Activated CD4-positive, alpha-beta T cell treated with anti-CD3 and anti-CD28 coated beads, Interleukin-2, amount 50 U/mL, for 24 hours (primary cell): ENCODE data around the gene ADAT2.

Experiments used
- DNase-seq, 2 donors: peaks; one replicate each; pipeline ENCODE4 v3.0.0-alpha.2; 2020; ENCODE audit warnings: low read depth in 1 of 2, low spot score in 1 of 2

Gene ADAT2

DNA sequence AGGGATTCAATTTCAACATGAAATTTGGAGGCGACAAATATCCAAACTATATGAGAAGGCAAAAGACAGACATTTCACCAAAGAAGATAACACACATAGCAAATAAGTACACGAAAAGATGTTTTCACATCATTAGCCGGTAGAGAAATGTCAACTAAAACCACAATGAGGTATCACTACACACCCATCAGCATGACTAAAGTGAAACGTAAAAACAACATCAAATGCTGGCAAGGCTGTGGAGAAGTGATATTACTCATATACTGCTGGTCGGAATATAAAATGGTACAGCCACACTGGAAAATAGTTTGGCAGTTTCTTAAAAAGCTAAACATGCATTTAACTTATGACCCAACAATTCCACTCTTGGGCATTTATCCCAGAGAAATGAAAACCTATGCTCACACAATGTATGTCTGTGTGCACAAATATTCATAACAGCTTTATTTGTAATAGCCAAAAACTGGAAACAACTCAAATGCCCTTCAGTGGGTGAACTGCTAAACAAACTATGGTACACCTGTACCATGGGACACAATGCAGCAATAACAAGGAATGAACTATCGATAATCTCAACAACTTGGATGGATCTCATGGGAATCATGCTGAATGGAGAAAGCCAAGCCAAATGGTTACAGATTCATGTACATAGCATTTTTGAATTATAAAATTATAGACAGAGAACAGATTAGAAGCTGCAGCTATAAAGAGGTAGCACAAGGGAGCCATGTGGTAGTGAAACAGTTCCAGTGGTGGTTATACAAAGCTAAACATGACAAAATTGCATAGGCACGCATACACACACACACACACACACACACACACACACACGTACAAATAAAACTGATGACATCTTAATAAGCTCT is 8.6 kb downstream of the ADAT2 start:
- peak in 1 of 2 donors; percentile 24 for DNase-seq

DNA sequence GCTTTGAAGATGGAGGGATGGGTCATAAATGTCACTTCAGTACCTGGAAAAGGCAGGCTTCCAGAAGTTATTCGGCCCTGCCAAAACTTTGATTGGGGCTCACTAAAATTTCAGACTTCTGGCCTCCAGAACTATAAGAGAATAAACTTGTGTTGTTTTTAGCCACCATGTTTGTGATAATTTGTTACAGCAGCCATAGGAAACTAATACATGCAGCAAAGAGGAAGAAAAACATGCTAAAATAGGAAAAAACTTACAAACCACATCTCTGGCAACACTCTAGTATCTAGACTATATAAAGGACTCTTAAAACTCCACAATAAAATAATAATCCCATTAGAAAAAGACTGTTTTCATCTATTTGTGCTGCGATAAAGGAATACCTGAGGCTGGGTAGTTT is 9.5 kb downstream of the ADAT2 start:
- no peak for DNase-seq

DNA sequence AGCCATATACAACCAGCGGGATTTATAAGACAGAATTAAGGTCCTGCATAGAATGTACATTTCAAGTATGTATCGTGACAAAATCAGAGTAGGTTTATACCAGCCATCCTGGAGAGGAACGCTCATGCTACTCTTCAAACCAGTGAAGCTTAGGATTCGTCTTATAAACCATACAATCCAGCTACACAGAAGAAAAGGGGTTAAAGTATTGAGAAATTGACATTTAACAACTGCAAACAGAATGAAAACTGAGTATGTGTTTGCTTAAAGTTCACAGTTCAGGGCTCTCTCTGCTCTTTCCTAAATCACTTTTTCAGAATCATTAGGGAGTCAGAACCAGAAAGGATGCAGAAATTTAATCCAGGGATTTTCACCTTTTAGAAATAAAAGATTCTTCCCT is 17.9 kb downstream of the ADAT2 start:
- no peak for DNase-seq

DNA sequence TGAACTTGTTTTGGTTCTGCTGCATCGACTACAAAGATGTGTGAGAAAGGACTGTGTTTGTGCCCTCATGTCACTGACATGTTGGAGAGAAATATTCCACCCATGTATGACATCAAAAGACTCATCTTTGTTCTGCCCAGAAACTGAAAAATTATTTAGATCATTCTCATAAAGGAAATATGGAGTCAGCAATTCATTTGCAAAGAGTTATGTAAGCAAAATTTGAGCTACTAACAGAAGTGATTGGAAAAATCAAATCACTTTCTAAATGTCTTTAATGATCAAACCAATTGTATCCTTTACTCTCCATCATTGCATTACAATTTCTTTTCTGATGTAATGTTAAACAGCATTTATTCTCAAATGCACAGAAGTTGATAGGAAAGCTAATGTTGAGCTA is 19.3 kb downstream of the ADAT2 start:
- no peak for DNase-seq

DNA sequence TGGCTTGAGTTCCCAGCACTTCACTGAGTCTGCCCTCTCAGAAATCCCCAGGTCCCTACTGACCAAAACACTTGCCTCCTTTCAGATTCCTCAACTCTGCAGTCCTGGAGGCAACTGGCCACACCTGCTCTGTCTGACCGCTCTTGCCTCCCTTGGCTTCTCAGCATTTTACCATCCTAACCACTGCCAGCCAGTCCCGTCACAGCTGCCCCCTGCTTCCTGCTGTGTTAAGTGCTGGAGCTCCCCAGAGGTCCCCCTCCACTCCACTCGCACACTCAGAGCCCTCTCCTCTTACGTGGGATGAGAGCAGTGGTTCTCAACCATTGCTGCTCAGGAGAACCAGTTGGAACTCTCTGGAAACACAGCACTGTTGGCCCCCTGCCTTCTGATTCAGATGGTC is 20.5 kb downstream of the ADAT2 start:
- no peak for DNase-seq

DNA sequence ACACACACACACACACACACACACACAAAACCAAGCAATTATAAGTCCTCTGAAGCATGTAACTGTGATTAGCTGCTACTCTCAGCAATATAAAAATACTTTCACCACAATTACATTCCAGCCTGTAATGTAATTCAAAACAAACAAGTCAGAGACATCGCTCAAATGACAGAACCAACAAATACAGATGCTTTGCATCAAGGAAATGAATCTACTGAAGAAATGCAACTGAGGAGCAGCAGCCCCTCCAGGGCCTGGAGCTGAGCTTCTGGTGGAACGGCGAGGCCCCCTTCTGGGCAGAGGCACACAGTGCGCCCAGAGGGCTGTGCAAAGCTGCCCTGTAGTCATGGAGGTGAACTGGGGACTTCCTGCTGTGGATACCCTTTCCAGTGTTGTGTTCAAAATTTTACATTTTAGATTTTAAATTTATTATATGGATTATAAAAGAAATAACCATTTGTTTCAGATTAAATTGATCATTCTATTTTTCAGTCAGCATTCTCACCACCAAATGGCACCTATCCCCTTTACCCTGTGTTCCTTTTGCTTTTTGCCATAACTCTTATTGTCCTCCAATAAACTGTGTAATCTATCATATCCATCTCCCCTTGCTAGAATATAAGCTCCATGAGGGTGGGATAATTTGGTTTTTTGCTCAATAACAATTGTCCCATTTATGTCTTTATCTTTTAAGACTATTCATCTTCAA is 23.2 kb downstream of the ADAT2 start:
- peak; percentile 44 to 57 for DNase-seq

DNA sequence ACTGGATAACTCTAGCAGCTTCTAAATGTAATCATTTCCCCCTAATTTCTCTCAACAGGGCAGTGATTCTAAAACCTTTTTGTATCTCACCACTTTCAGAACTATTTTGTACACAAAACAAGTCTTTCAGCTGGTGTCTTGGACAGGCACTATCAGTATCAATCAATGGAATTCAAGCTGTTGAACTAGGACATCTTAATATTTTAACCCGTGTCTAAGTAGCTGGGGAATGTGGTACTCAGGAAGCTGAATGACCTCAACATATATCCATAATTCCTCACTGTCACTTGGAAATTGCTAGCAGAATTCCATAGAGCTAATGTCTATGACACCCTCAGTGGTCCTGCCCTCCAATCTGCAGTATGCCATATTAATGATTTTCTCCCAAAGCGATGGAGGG is 24.5 kb downstream of the ADAT2 start:
- no peak for DNase-seq

DNA sequence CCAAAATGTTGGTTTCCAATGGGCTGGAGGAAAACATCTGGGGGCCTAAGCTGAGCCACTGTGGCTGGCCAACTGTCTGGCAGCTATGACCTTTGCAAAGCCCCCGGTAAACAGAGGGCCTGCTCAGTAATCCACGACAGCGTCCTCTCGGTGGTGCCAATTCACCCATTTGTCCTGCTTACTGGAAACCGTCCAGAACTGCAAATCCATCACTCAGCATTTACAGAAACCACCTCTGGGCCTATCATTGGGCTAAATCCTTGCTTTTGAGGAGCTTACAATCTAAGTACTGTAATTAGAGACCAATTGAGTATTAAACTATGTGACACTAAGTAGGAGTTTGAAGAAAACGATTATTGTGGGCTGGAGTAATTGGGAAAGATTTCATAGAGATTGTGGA is 31.0 kb downstream of the ADAT2 start:
- DNase-seq = no peak

DNA sequence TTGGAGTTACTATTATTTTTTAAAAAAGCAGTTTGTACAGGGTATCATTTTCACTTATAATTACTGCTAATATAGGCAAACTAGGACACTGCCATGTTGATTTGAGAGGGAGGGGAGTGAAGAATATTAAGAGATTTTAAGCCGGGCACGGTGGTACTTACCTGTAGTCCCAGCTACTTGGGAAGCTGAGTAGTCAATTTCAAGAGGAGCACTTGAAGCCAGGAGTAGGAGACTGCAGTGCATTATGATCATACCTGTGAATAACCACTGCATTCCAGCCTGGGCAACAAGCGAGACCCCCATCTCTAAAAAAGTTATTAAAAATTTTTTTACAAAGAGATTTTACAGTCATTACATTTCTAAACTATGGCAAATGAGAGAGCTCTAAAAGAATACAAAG is 35.7 kb downstream of the ADAT2 start:
- no peak for DNase-seq

DNA sequence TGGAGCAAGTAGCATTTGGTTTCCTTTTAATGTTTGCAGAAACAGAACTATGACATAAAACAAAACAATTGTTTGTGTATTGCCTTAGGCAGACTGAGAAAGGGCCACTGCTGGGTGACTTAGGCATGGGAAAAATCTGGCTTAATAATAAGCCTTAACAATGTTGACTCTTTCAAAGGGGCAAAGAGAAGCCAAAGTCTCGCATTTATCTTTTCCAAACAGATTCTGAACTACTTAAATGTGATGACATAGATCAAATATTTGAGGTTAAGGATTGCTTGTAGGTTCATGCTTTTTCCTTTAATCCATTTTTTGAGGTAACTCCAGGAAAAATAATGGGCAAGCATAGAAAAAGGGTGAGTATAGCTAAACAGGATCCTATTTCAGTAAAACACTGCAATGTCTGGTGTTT is 39.6 kb downstream of the ADAT2 start:
- no peak for DNase-seq

DNA sequence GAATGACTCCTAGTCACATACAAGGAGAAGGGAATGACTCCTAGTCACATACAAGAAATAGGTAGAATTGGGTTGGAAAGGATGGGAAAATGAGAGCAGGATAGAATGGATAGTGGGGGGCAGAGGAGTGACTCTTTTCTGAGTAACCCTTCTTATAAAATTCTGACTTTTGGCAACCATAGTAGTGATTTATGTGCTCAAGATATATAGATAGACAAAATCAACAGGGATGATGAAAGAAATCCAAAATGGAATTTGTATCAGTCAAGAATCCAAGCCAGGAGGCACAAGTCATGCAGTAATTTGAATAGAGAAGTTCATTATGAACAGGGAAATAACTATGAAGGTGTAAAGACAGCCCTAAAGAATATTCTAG is 41.7 kb downstream of the ADAT2 start:
- DNase-seq = no peak

DNA sequence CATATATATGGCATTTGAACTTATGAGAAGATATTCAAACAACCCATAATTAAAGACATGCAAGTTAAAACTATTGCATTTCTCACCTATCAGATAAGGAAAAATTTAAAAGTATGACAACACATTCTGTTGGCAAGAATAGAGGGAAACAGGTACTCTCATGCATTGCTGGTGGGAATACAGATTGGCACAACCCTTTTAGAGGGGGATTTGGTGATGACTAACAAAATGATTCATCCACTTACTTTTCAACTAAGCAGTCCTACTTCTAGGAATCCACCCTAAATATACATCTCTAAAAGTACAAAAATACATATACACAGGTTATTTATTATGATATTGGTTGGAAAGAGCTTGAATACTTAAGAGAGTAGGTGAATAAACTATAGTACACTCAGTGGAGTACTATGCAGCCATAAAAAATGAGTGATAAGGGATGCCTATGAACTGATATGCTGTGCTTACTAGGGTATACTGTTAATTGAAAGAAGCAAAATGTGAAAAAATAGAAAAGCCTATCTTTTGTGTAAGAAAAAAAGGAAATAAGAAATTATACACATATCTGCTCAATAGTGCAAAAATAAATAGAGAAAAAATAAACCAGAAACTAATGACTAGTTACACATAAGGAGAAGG is 42.2 kb downstream of the ADAT2 start:
- no peak for DNase-seq

DNA sequence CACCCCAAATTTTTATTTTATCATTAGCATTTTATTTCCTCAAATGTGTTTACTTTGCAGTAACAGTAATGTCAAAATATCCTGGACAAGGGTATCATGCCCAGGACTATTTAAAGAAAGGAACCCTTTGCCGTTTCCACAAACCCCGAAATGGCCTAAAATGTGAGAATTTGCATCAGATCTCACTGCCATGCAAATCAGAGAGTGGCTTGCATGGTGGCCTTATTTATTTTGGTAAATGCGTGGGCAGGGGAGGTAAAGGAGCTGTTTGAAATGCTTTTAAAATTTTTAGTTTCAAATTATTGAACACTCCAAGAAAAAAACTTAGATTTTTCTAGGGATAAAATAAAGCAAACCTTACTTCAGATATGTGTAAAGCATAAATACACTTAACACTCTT is 43.8 kb downstream of the ADAT2 start:
- DNase-seq = no peak

DNA sequence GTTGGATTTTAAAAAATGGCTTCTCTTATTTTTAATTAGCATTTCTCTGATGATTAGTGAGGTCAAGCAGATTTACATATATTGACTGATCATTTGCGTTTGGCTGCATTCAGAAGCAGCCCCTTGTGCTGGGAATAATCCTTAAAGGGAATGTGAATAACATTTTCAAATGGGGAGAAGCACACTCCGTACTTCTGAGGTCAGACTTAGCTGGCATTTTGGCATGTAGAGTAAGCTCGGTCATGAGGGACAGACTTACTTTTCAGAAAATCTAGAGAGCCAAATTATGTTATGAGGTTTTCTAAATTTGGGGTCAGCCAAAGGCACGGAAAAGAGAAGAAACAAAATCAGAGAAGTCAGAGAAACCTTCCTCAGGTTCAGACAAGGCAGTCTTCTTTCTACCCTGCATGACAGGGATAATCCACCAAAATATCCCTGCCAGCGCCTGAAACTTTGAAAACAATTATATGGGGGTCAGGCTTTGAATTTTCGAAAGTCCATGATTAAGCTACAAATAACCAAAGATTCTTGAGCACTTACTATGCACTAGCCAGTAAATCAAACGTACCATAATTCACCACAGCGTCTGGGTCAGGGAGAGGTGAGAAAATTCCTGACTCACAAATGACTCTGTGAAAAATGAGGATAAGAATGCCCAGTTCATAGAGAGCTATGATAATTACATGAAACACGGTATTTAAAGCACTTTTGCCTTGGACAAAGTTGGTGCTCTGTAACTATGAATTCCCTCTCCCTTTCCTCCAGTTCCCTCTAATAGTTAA is 44.9 kb downstream of the ADAT2 start:
- DNase-seq = no peak

DNA sequence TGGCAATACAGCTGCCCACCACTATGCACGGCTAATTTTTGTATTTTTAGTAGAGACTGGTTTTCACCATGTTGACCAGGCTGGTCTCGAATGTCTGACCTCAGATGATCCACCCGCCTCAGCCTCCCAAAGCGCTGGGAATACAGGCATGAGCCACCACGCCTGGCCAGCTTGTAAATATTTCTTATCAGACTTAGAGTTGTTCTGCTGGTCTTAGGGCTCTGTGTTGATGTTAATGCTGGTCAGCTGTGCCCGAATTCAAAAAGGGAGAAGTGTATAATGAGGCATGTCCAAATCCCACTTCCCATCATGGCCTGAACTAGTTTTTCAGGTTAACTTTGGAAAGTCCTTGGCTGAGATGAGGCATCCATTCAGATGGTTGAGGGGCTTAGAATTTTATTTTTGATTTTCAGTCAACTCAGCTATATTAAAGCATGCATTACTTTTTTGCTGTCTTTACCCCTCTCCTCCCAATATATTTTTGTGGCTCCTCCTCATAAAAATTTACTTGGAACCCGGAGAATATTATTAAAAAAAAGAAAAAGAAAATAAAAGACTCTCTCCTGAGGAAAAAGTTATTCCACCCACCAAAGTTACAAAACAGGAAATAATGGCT is 47.7 kb downstream of the ADAT2 start:
- no peak for DNase-seq

DNA sequence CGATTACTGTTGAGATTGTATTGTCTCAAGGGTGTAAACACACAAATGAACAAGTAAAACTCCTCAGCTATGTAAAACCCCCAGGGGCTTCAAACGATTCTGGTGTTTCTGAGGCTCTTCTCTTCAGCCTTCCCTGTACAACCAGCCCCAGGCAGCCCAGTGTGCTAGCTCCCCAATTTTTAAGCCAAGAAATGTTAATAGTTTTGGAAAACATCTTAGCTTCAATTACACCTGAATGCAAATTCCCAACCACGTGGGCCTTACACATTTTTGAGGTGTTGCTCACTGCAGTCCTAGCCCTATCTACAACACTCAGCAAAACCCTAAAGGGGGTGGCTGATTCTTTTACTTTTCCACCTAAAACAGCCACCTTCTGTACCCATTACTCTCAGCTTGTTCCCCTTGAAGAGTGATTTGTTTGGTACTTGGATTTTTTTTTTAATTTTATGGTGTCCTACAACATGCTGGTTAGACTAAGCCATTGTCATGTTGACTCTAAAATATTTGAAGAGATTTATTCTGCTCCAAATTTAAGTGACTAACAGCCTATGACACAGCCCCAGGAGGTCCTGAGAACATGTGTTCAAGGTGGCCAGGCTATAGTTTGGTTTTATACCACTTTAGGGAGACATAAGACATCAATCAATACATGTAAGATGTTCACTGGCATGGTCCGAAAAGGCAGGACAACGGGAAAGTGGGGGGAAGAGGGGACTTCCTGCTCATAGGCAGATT is 48.7 kb downstream of the ADAT2 start:
- no peak for DNase-seq

DNA sequence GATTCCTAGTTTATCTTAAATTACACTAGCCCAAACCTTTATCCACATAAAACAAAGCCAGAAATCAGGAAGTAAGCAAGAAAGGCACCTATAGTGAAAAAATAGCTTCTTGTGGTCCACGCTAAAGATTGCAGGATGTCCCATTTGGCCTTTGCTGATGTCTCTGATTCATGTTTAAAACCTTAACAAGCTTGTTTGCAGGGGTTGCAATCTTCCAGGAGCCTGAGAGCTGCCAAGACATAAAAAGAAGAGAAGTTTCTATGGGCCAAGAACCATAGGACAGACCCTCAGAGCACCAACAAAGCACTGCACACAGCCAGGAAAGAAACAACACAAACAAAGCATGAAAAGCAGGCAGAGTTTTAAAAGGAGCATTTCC is 49.4 kb downstream of the ADAT2 start:
- DNase-seq = no peak

DNA sequence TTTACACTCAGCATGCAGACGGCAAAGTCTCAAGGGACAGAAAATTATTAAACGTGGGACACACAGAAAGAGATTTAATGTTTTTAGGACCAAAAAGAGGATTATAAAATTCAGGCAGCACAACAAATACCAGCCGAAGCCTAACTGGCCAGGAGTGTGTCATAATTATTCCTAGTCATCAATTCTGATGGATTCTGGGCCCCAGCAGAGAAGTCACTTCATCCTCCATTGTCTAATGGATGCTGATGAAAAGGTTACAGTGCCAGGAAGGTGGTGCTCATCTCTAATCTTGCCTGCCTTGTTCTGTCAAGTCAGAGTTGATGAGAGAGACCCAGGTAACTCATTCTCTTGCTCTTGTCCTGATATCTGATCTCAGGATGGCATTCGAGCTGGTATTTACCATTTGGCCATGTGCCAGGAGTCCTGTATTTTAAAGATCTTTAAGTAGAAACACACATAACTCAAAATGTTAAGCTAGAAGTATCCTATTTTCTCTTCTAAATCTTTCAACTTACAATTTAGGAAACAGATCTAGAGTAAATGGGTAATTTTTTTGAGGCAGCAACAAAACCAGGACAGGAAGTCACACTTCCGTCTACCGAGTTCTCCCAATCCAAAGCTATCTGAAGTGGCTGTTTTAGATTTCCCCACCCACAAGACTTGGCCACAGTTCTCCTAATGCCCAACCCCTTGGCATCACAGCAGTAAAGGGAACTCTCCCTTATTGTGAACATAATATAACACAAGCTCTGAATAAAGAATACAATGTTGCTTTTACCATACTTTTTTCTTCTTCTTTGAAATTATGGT is 50.0 kb downstream of the ADAT2 start:
- DNase-seq = no peak

DNA sequence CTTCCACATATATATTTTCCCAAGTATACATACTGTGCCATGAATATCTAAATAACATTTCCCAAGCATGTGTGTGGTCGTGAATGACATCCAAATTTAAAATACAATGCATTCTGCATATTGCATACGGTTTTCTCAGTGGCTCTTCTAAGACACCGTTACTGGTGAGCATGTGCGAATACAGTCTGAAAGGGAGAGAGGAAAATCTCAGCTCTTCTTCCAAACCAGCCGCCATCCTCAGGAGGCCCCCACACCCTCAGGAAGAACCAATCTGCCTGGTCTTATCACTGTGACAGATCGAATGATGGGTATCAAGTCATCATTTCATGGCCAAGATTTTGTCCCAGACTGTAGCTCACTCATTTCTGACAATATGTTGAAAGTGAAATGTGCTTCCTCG is 50.7 kb downstream of the ADAT2 start:
- DNase-seq = no peak

DNA sequence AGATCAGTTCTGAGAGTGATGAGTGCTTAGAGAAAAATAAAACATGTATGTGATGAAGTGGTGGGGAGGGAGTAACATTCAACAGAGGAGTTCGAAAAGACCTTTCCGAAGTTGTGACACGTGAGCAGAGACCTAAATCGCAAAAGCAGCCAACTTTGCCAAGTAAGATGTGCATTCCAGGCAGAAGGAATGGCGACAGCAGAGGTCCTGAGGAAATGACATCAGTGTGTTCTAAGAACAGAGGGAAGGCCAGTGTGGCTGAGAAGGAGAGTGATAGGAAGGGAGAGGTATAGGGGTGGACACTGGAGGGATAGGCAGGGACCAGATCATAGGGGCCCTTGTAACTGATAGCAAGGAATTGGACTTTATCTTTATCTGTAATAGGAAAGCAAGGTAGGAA is 51.3 kb downstream of the ADAT2 start:
- DNase-seq = no peak
